GM20431 (cell line): ENCODE data around the gene MAP2K5.

Experiments
- in situ Hi-C: fragments of 300-500 bp; cut with MseI, MboI; formaldehyde crosslinking; loops from one replicate; pipeline ENCODE4 v1.15.0; 2020; ENCODE audit warnings: low sequenced_read_pairs; ENCODE audit not compliant: unreplicated experiment

Gene MAP2K5

DNA sequence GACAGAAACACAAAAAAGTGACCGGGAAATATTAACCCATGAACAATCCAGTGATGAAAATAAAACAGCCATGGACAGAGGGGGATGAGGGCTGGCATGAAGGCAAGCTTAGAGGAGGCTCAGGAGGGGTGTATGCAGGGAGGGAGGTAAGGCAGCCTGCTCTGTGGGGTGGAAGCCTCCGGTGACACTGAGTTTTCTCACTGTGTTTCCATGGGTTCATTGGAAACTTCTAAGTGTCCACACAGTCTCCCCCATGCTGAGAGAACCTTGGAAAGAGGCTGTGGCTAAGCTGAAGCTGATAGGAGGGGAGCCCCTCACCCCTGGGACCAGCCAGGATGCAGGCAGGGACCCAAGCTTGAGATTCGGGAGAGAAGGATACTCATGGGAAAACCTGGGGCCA lies 276.0 kb downstream of the MAP2K5 start:
- in situ Hi-C loops: no loop called here

DNA sequence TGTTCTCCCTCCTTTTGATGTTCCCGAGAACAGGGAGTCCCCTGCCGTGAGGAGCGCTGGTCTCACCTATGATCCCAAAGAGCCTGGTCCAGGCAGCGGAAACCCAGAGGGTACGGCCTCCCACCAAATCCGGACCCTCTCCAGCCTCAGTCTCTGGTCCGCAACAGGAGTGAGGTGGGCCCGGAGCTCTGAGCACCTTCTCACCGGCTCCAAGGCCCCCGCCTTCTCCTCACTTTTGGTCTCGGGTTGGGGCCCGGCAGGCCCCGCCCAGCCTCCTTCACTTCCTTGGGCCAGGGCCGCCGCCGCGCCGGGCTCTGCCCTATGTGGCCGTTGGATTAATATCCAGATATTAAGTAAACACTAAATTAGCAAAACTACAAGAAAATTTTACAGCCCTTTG lies 277.1 kb downstream of the MAP2K5 start:
- in situ Hi-C loops: no loop called here

DNA sequence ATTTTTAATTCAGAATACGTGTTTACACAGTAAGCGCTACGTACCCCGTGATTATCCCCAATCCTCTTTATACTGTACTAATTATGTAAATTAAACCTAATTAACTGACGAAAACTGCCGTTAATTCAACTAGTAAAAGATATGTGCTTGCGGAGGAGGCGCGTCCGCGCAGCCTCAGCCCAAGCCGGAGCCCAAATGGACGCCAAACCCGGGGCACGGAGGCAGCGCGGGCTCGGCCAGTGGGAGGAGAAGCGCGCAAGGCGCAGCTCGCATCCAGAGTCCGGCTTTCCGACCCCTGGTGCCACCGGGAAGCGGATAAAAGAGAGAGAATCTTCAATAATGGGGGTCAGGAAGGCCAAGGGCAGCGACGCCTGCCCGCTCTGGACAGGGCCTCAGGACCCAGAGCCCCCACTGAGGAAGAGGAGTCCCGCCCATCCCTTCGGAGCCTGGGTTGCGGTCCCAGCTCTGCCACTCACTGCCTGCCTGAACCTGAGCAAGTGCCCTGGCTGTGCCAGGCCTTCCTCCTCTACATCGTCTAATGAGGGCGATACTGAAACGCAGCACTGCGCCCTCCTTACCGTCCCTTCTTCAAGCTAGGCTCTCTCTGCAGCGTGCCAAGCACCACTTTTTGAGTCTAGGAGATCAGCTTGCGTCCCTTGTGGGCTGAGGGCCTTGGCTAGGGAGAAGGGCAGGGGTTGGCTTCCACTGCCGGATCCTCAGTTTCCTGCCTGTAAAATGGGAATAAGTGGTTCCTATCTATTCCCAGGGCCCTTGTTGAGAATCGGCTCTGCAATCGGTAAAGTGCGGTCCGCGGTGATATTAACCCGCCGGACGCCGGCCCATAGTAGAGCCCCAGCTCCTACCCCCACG lies 277.9 kb downstream of the MAP2K5 start:
- in situ Hi-C loops: no loop called here

DNA sequence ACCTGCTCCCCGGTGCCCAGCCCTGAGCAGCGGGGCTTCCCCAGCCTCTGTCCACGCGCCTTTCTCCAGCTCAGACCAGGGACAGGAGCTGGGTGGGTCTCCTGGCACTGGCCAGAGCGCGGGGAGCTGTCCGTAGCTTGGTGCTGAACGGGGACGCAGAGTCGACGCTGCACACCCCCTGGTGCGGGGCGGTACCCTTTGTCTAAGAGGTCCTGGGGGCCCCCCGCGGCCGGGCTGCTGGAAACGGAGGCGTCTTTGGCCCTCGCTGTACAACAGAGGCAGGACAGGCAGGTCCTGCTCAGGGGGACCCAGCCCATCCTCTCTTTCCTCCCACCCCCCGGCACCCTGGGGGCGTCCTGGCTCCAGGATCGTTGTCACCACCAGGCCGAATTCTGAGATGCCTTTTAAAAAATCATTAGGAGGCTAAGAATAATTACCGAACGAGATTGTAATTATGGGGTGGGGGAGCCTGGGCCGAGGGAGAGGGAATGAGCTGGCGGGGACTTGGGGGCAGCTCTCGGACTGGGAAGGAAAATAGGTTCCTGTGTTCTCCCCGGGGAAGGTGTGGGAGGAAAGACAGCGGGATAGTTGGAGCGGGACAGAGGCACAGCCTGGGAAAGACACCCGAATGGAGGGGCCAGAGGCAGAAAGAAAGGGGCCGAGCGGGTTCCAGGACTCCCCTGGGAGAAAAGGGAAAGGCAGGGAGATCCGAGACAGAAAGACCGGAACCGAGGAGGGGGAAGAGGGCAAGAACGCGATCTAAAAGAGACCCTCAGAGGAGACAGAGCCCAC lies 278.7 kb downstream of the MAP2K5 start:
- in situ Hi-C loops: no loop called here

- in situ Hi-C loops: no loop called here
Observed at GRCh38 chr15:67821784-67822440, 279.4 kb downstream of the MAP2K5 start.

- in situ Hi-C loops: no loop called here
Observed at GRCh38 chr15:67822537-67823313, 280.2 kb downstream of the MAP2K5 start.

DNA sequence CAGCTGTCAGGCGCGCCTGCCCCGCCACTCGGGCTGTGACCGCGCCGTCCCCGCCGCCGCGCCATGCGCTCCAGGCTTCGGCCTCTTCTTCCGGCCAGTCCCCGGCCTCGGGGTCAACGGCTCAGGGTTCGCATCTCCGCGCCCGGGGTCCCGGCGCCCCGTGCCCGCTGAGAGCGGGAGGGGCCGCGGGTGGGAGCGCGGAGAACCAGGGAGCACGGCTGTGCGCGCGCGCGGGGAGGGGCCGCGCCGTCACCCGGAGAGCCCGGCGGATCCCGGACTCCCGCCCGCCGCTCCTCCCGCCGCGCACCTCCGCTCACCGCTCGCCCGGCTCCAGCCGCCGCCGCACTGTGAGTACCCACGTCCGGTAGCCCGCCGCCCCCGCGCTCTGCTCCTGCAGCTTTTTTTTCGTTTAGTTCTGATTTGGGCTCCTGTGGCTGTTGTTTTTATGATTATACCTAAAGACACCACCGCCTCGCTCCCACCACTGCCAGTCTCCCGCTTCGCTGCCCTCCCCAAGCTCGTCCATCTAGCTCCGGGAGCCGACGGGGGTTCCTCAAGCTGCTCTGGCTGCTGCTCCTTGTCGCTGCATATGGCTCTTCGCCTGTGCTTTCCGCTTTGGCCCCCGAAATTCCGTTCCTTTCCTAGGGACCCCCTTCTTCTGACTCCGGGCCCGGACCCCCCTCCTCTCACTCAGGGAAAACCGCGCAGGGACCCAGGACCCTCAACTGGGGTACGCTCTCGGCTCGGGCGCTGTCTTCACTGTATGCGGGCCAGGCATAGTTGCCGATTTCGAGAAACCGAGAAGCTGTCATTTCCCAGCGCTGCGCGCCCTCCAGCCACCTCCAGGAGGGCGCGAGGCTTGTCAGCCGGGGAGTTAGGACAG lies 281.1 kb downstream of the MAP2K5 start:
- in situ Hi-C loops: no loop called here

DNA sequence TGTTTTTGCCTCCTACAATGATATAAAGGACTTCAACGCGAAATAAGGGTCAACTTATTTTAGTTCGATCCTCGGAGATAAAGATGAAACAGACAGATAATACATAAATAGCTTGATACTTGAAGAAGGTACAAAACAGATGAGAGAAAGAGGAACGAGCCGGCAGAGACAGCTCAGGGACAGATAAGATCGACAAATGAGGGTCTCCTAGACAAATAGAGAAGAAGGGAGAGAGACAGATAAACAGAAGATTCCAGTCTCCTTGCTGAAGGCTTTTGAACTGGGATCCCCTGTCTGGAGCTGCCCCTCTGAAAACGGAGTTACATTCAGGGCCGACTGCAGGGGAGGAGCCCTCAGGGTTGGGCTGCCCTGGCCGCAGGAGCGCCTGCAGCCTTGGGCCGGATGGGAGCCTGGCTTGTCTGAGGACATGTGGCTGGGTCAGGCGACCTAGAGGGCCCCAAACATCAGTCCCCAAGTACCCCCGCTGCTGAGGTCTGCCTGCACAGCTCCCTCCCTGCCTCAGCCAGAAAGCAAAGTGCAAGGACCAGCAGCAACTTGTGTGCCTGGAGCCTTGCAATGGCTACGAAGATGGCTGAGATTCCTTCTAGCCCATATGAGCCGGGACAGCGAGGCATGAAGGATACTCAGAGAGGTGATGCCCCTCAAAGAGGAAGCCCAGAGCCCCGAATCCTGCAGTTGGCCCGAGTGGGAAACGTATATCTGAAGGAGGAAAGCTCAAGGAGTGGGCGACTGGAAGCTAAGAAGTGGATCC lies 281.9 kb downstream of the MAP2K5 start:
- in situ Hi-C loops: no loop called here

GRCh38 chr15:67824976-67825880 lies 282.7 kb downstream of the MAP2K5 start, which contains the start of gene SKOR1:
Gene SKOR1 (plus strand): TSS chr15:67825509. CDS start chr15:67825603, 94 bp downstream.
- in situ Hi-C loops: loop anchor here (25.0 kb wide), 1 partner anchor 888 kb away; no protein-coding TSS in a partner anchor

DNA sequence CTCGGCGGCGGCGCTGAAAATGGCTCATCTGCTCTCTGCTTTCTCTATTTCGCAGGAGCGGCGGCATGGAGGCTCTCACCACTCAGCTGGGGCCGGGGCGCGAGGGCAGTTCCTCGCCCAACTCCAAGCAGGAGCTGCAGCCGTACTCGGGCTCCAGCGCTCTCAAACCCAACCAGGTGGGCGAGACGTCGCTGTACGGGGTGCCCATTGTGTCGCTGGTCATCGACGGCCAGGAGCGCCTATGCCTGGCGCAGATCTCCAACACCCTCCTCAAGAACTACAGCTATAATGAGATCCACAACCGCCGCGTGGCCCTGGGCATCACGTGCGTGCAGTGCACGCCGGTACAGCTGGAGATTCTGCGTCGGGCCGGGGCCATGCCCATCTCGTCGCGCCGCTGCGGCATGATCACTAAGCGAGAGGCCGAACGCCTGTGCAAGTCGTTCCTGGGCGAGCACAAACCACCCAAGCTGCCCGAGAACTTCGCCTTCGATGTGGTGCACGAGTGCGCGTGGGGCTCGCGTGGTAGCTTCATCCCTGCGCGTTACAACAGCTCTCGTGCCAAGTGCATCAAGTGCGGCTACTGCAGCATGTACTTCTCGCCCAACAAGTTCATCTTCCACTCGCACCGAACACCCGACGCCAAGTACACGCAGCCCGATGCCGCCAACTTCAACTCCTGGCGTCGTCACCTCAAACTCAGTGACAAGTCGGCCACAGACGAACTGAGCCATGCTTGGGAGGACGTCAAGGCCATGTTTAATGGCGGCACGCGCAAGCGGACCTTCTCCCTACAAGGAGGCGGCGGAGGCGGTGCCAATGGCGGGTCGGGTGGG lies 283.6 kb downstream of the MAP2K5 start:
- in situ Hi-C loops: loop anchor here (25.0 kb wide), 1 partner anchor 889 kb away; no protein-coding TSS in a partner anchor

DNA sequence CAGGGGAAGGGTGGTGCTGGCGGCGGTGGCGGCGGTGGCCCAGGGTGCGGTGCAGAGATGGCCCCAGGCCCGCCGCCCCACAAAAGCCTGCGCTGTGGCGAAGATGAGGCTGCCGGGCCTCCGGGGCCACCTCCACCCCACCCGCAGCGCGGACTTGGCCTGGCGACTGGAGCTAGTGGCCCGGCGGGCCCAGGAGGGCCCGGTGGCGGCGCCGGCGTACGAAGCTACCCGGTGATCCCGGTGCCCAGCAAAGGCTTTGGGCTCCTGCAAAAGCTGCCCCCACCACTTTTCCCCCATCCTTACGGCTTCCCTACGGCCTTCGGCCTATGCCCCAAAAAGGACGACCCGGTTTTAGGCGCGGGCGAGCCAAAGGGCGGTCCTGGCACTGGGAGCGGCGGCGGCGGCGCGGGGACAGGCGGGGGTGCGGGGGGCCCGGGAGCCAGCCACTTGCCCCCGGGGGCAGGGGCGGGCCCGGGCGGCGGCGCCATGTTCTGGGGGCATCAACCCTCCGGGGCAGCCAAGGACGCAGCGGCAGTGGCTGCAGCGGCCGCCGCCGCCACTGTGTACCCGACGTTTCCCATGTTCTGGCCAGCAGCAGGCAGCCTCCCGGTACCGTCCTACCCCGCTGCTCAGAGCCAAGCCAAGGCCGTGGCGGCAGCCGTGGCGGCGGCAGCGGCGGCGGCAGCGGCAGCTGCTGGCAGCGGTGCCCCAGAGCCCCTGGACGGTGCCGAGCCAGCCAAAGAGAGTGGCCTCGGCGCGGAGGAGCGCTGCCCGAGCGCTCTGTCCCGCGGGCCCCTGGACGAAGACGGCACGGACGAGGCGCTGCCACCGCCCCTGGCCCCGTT lies 284.4 kb downstream of the MAP2K5 start:
- in situ Hi-C loops: loop anchor here (25.0 kb wide), 1 partner anchor 890 kb away; no protein-coding TSS in a partner anchor

DNA sequence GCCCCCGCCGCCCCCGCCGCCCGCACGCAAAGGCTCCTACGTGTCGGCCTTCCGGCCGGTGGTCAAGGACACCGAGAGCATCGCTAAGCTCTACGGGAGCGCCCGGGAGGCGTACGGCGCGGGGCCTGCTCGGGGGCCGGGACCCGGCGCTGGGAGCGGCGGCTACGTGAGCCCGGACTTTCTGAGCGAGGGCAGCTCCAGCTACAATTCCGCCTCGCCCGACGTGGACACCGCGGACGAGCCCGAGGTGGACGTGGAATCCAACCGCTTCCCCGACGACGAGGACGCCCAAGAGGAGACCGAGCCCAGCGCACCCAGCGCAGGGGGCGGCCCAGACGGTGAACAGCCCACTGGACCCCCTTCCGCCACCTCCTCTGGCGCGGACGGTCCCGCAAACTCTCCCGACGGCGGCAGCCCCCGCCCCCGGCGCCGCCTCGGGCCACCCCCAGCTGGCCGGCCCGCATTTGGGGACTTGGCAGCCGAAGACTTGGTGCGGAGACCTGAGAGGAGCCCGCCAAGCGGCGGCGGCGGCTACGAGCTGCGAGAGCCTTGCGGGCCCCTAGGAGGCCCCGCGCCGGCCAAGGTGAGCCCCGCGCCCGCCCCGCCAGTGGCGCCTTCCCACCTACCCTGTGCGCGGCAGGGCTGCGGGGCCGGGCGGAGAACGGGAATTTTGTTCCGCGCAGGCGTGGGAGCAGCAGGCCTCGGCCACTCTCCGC lies 285.2 kb downstream of the MAP2K5 start:
- in situ Hi-C loops: loop anchor here (25.0 kb wide), 1 partner anchor 890 kb away; no protein-coding TSS in a partner anchor

DNA sequence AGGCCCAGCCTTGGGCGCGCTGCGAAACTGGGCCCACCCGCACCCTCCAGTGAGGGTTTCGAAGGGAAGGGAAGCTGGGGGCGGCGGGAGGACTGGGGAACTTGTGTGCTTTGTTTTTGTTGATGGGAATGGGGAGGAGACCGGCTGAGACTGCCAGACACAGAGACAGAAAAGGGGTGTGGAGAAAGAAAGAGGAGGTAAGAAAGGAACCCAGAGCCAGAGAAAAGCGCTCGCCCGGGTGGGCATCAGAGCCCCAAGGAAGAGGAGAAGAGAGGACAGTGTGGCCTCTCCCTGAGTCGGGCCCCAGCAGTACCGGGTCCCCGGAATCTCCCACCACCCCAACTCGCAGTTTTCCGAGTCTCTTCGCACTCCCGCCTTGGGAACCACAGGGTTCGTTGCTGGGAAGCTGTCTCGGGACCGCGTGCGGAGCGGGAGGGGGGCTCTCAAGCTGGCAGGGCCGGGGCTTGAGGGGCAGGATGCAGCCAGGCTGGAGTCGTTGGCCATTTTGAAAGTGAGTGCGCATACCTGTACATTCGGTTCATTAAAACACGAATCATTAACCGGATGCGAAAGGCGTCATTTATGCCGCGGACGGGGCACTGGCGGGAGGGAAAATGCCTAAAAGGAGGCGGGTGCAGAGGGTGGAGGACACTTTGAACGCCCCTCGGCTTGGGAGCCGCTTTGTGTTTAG lies 285.9 kb downstream of the MAP2K5 start:
- in situ Hi-C loops: loop anchor here (25.0 kb wide), 1 partner anchor 891 kb away; no protein-coding TSS in a partner anchor
